Activated CD4-positive, alpha-beta T cell treated with anti-CD3 and anti-CD28 coated beads, Interleukin-2, amount 50 U/mL, for 48 hours (primary cell): Measurements from ENCODE around the gene RGMB.

ENCODE experiments used
- DNase-seq, 2 experiments: peaks; one replicate each; pipeline ENCODE4 v3.0.0-alpha.2; 2020

RGMB gene

GRCh38 chr5:98839469-98840383, 66.3 kb downstream of the RGMB start:
- peak in 1 of 2 experiments; percentile 11 for DNase-seq

GRCh38 chr5:98840946-98841345, 67.5 kb downstream of the RGMB start:
- DNase-seq: no peak

- DNase-seq: no peak
Observed at GRCh38 chr5:98843481-98843880, 70.0 kb downstream of the RGMB start.

- DNase-seq: no peak
Observed at GRCh38 chr5:98844865-98845264, 71.4 kb downstream of the RGMB start.

- DNase-seq: no peak
Observed at GRCh38 chr5:98845878-98846277, 72.4 kb downstream of the RGMB start.
